ENCODE results near the gene SLC8A1. TPM values are rescaled to one million over a fixed set of nuclear protein-coding genes. Genes with fewer than 3 reads are reported as not detected.

The SLC8A1 gene
- total and polyA plus RNA-seq, 8 donors: 0.31 to 105 (median 14.0) TPM

GRCh38 chr2:40164736-40165508 lies 287.0 kb downstream of the SLC8A1 start:
- peak overlapping the region in 3 of 5 donors; percentile 1 to 7 (median 5) for H3K27ac ChIP-seq
- no peaks in the 10 kb centered on the region for H3K9me3 ChIP-seq
- 47 to 61% (median 52%) methylated on average over 8 to 9 of the region's 9 CpGs for WGBS, 5 donors
- H3K4me3 ChIP-seq: no peak overlapping the region
- peaks cover 12 to 31% (median 14%) of the 10 kb centered on the region in 4 donors for H3K4me1 ChIP-seq
- H3K27me3 ChIP-seq: no peaks in the 10 kb centered on the region
- H3K36me3 ChIP-seq: no peaks in the 10 kb centered on the region
- intact Hi-C loops (cut with DNase I; ENCODE audit: low total_unique reads): no loop called here
- peak in 1 of 2 donors; percentile 73 for DNase-seq
- no peak for TF ChIP-seq POLR2AphosphoS5 (IDR thresholded peaks at IDR 0.05)
- no peak for TF ChIP-seq CTCF (IDR thresholded peaks at IDR 0.05)
- TF ChIP-seq POLR2A (IDR thresholded peaks at IDR 0.05): no peak
- TF ChIP-seq EP300 (IDR thresholded peaks at IDR 0.05): no peak

- WGBS, 5 donors: 54 to 74% (median 68%) methylated on average over 1 of the region's 1 CpG
- no peaks in the 10 kb centered on the region for H3K27me3 ChIP-seq
- H3K27ac ChIP-seq: no peak overlapping the region
- peaks cover 0 to 5% (median 0%) of the 10 kb centered on the region in 4 donors for H3K36me3 ChIP-seq
- H3K4me1 ChIP-seq: peaks cover 12 to 17% (median 14%) of the 10 kb centered on the region in 4 donors
- H3K9me3 ChIP-seq: no peaks in the 10 kb centered on the region
- TF ChIP-seq POLR2A (IDR thresholded peaks at IDR 0.05) (no peak), CTCF (IDR thresholded peaks at IDR 0.05) (no peak), EP300 (IDR thresholded peaks at IDR 0.05) (no peak), POLR2AphosphoS5 (IDR thresholded peaks at IDR 0.05) (no peak)
- no peak overlapping the region for H3K4me3 ChIP-seq
- DNase-seq: no peak
- intact Hi-C loops (cut with DNase I; ENCODE audit: low total_unique reads): no loop called here
Observed at GRCh38 chr2:40161986-40162385, 289.9 kb downstream of the SLC8A1 start.

GRCh38 chr2:40160751-40161218 lies 291.1 kb downstream of the SLC8A1 start:
- WGBS, 5 donors: 60 to 87% (median 76%) methylated on average over 2 of the region's 2 CpGs
- H3K27ac ChIP-seq: peak overlapping the region in 1 of 5 donors; percentile 6
- DNase-seq: peak in 1 of 2 donors; percentile 46
- TF ChIP-seq POLR2AphosphoS5 (IDR thresholded peaks at IDR 0.05) (peak in 1 of 3 donors; percentile 6), POLR2A (IDR thresholded peaks at IDR 0.05) (no peak), CTCF (IDR thresholded peaks at IDR 0.05) (no peak), EP300 (IDR thresholded peaks at IDR 0.05) (no peak)
- H3K4me1 ChIP-seq: peaks cover 9 to 14% (median 10%) of the 10 kb centered on the region in 4 donors
- intact Hi-C loops (cut with DNase I; ENCODE audit: low total_unique reads): no loop called here
- peaks cover 0 to 5% (median 0%) of the 10 kb centered on the region in 4 donors for H3K36me3 ChIP-seq
- H3K9me3 ChIP-seq: no peaks in the 10 kb centered on the region
- no peaks in the 10 kb centered on the region for H3K27me3 ChIP-seq
- H3K4me3 ChIP-seq: no peak overlapping the region

- intact Hi-C loops (cut with DNase I; ENCODE audit: low total_unique reads): no loop called here
- H3K4me1 ChIP-seq: no peaks in the 10 kb centered on the region
- no peak for TF ChIP-seq EP300 (IDR thresholded peaks at IDR 0.05)
- no peak for TF ChIP-seq POLR2A (IDR thresholded peaks at IDR 0.05)
- no peak for TF ChIP-seq POLR2AphosphoS5 (IDR thresholded peaks at IDR 0.05)
- no peak for TF ChIP-seq CTCF (IDR thresholded peaks at IDR 0.05)
- no peak for DNase-seq
- H3K27me3 ChIP-seq: no peaks in the 10 kb centered on the region
- peaks cover 0 to 5% (median 0%) of the 10 kb centered on the region in 4 donors for H3K36me3 ChIP-seq
- WGBS, 5 donors: 84 to 96% (median 89%) methylated on average over 2 of the region's 2 CpGs
- H3K27ac ChIP-seq: no peak overlapping the region
- H3K4me3 ChIP-seq: no peak overlapping the region
- H3K9me3 ChIP-seq: no peaks in the 10 kb centered on the region
Observed at GRCh38 chr2:40159333-40159732, 292.6 kb downstream of the SLC8A1 start.
